Measurements from ENCODE around the gene AQP6. TPM values are rescaled to one million over a fixed set of nuclear protein-coding genes. Genes with fewer than 3 reads are reported as not detected.

AQP6 gene
- total and polyA plus RNA-seq, 10 of the 15 experiments (the other 5 are each of a cell fraction or from before 2014, with no cell fraction given), result not detected

GRCh38 chr12:49957570-49957967 is 15.2 kb upstream of the AQP6 start:
- in situ Hi-C loops (cut with MboI) (no loop called here), intact Hi-C loops (cut with micrococcal nuclease; ENCODE audit: unreplicated experiment) (no loop called here)
- Histone ChIP-seq H3K4me1 (ENCODE audit: control insufficient read depth, insufficient read depth, low read length) (no peaks in the 10 kb centered on the region), H3K9me3 (replicated peaks; ENCODE audit: control insufficient read depth, insufficient read depth, low read length) (no peaks in the 10 kb centered on the region; the same call in 2 of the 3 replicates), H3K27ac (ENCODE audit: control insufficient read depth, insufficient read depth) (no peak overlapping the region), H3K79me2 (ENCODE audit: control insufficient read depth, insufficient read depth, low read length) (no peaks in the 10 kb centered on the region), H3K4me3 (no peak overlapping the region), H3K27me3 (replicated peaks in 1 of 2; ENCODE audit: control insufficient read depth in 2 of 2, insufficient read depth in 2 of 2, low read length in 1 of 2) (peaks cover 10 to 40% of the 10 kb centered on the region in 2 experiments), H3K36me3 (ENCODE audit: control insufficient read depth in 2 of 2, insufficient read depth in 2 of 2, low read length in 1 of 2) (no peaks in the 10 kb centered on the region), H2AFZ (ENCODE audit: control insufficient read depth, low read depth, low read length) (no peak overlapping the region), H3K9ac (ENCODE audit: control insufficient read depth, insufficient read depth, low read length) (no peak overlapping the region), H4K20me1 (ENCODE audit: control insufficient read depth, insufficient read depth) (no peaks in the 10 kb centered on the region), H3K4me2 (ENCODE audit: control insufficient read depth, insufficient read depth) (no peak overlapping the region)
- FAIRE-seq (no peak), ATAC-seq (no peak), DNase-seq (ENCODE audit: low read depth, low spot score) (no peak)
- ChIA-PET CTCF (interaction anchor here (1.0 to 2.0 kb wide), 2 partner anchors 9 to 12 kb away, joined by 3 to 12 read pairs; no protein-coding TSS in a partner anchor), RAD21 (ENCODE audit: unreplicated experiment) (no interaction called here), SMC1A (ENCODE audit: uncharacterized antibody, unreplicated experiment) (no interaction called here), POLR2A (no interaction called here)
- BruUV-seq (replicated peaks), result no TSS peak
- TF ChIP-seq FOXK2 (IDR thresholded peaks at IDR 0.05), result no peak
- no peak for TF ChIP-seq E2F8 (IDR thresholded peaks at IDR 0.05; ENCODE audit: low read depth, partially characterized antibody)
- TF ChIP-seq FOXM1 (IDR thresholded peaks at IDR 0.05; ENCODE audit: low read depth, low read length), result no peak
- TF ChIP-seq NKRF (conservative IDR thresholded peaks at IDR 0.05), result no peak
- no peak for TF ChIP-seq ZNF207 (IDR thresholded peaks at IDR 0.05; ENCODE audit: borderline replicate concordance)
- no peak for TF ChIP-seq NBN (IDR thresholded peaks at IDR 0.05)
- TF ChIP-seq TBL1XR1 (IDR thresholded peaks at IDR 0.05; ENCODE audit: low read depth, low read length), result no peak
